IMR-90 (cell line): ENCODE data around the gene RARRES2. TPM values are rescaled to one million over a fixed set of nuclear protein-coding genes. Genes with fewer than 3 reads are reported as not detected.

Experiments used
- ATAC-seq: fragments of 200-7000 bp; cut with Tn5 transposase; 2 replicates; pipeline ENCODE4 v1.9.1; 2020; ENCODE audit warnings: low read depth, mild to moderate bottlenecking, moderate library complexity
- BruUV-seq: library from RNA; stranded (reverse); fragments of 400-500 nt; replicated peaks from 2 replicates; lab custom pipeline; 2021; lab: Mats Ljungman, UMichigan
- CTCF ChIA-PET: fragments of 300-600 bp; formaldehyde crosslinking; extraction: SDS; loops from one replicate; lab custom pipeline; 2021; ENCODE audit warnings: antibody characterized with exemption; lab: Yijun Ruan, JAX
- POLR2A ChIA-PET: fragments of 300-600 bp; sonication (Branson Sonifier 250); formaldehyde crosslinking; loops from one replicate; lab custom pipeline; 2022; ENCODE audit warnings: antibody characterized with exemption; ENCODE audit not compliant: unreplicated experiment; lab: Charles Lee
- DNase-seq: peaks from one replicate; pipeline ENCODE4 v3.0.0; 2013
- H2AFZ ChIP-seq: replicated peaks from 2 replicates; pipeline ENCODE3; 2013; ENCODE audit warnings: low read length, mild to moderate bottlenecking; ENCODE audit not compliant: poor library complexity
- H2AK5ac ChIP-seq: 2 replicates; pipeline ENCODE4 v1.6.1; 2013; ENCODE audit warnings: low read depth, low read length, inconsistent platforms
- H2AK9ac ChIP-seq: replicated peaks from 2 replicates; pipeline ENCODE3; 2013; ENCODE audit warnings: mild to moderate bottlenecking, low read depth, low read length, moderate library complexity; ENCODE audit not compliant: poor library complexity
- H2BK120ac ChIP-seq: 2 replicates; pipeline ENCODE4 v1.6.1; 2013; ENCODE audit warnings: low read depth, low read length, inconsistent platforms
- H2BK15ac ChIP-seq: 3 replicates; pipeline ENCODE4 v1.6.1; 2013; ENCODE audit warnings: low read depth, low read length, inconsistent platforms
- H2BK20ac ChIP-seq: 2 replicates; pipeline ENCODE4 v1.6.1; 2013; ENCODE audit warnings: low read depth, mild to moderate bottlenecking, inconsistent platforms, low read length, moderate library complexity
- H2BK5ac ChIP-seq: 2 replicates; pipeline ENCODE4 v1.6.1; 2013; ENCODE audit warnings: mild to moderate bottlenecking, low read depth, low read length, inconsistent platforms; ENCODE audit not compliant: poor library complexity, severe bottlenecking
- H3K14ac ChIP-seq: replicated peaks from 2 replicates; pipeline ENCODE4 v1.6.1; 2013; ENCODE audit warnings: low read depth, low read length, inconsistent platforms
- H3K18ac ChIP-seq: 2 replicates; pipeline ENCODE4 v1.6.1; 2013; ENCODE audit warnings: low read depth, low read length, control low read depth
- H3K23ac ChIP-seq: 2 replicates; pipeline ENCODE4 v1.6.1; 2013; ENCODE audit warnings: low read depth, low read length, inconsistent platforms
- H3K27ac ChIP-seq: 2 replicates; pipeline ENCODE4 v1.5.1; 2013; ENCODE audit warnings: mild to moderate bottlenecking, control low read depth, low read length; ENCODE audit not compliant: insufficient read depth
- H3K27me3 ChIP-seq: 2 replicates; pipeline ENCODE4 v1.6.1; 2013; ENCODE audit warnings: low read length; ENCODE audit not compliant: control insufficient read depth, insufficient read depth
- H3K36me3 ChIP-seq: 2 replicates; pipeline ENCODE4 v1.6.1; 2013; ENCODE audit warnings: low read length, mixed read lengths; ENCODE audit not compliant: control insufficient read depth, insufficient read depth
- H3K4ac ChIP-seq: 2 replicates; pipeline ENCODE4 v1.6.1; 2013; ENCODE audit warnings: low read depth, low read length, inconsistent platforms
- H3K4me1 ChIP-seq: 2 replicates; pipeline ENCODE4 v1.6.1; 2013; ENCODE audit warnings: low read length, mixed read lengths; ENCODE audit not compliant: control insufficient read depth, insufficient read depth
- H3K4me2 ChIP-seq: 2 replicates; pipeline ENCODE4 v1.6.1; 2013; ENCODE audit warnings: low read depth, mild to moderate bottlenecking, control low read depth, low read length, moderate library complexity
- H3K4me3 ChIP-seq: 2 replicates; pipeline ENCODE4 v1.5.1; 2013; ENCODE audit warnings: low read depth, mild to moderate bottlenecking, control low read depth, low read length, moderate library complexity; ENCODE audit not compliant: insufficient read depth
- H3K56ac ChIP-seq: 2 replicates; pipeline ENCODE4 v1.6.1; 2013; ENCODE audit warnings: low read length, inconsistent platforms; ENCODE audit not compliant: insufficient read depth; ENCODE audit errors: extremely low read depth
- H3K79me1 ChIP-seq, 2 experiments: 2 replicates each; pipeline ENCODE4 v1.6.1; 2013; ENCODE audit warnings: low read length in 2 of 2, inconsistent platforms in 1 of 2, low read depth in 1 of 2
- H3K9ac ChIP-seq: 2 replicates; pipeline ENCODE4 v1.6.1; 2013; ENCODE audit warnings: low read depth, low read length, control low read depth
- H3K9me1 ChIP-seq: 2 replicates; pipeline ENCODE4 v1.6.1; 2013; ENCODE audit warnings: low read length, inconsistent platforms; ENCODE audit not compliant: insufficient read depth
- H3K9me3 ChIP-seq: 2 replicates; pipeline ENCODE4 v1.6.1; 2013; ENCODE audit warnings: low read length; ENCODE audit not compliant: control insufficient read depth, insufficient read depth
- H4K20me1 ChIP-seq: 2 replicates; pipeline ENCODE4 v1.6.1; 2013; ENCODE audit warnings: low read length, inconsistent platforms; ENCODE audit not compliant: insufficient read depth
- H4K5ac ChIP-seq: 2 replicates; pipeline ENCODE4 v1.6.1; 2013; ENCODE audit warnings: mild to moderate bottlenecking, low read depth, low read length, control low read depth
- H4K8ac ChIP-seq, 2 experiments: 2 replicates each; pipeline ENCODE4 v1.6.1; 2013; ENCODE audit warnings: low read depth in 2 of 2, low read length in 2 of 2, control low read depth in 1 of 2, inconsistent platforms in 1 of 2
- H4K91ac ChIP-seq: 2 replicates; pipeline ENCODE4 v1.6.1; 2013; ENCODE audit warnings: low read depth, low read length, inconsistent platforms; ENCODE audit not compliant: insufficient read depth
- CEBPB ChIP-seq: IDR thresholded peaks from 2 replicates; pipeline ENCODE4 v1.6.1; 2012; ENCODE audit warnings: low read depth, low read length, improper control_type of control experiment
- FOS ChIP-seq: fragments of 150-350 bp; IDR thresholded peaks from 2 replicates; pipeline ENCODE4 v1.6.1; 2016; ENCODE audit warnings: low read depth, low read length
- MAFK ChIP-seq: IDR thresholded peaks from 2 replicates; pipeline ENCODE4 v1.6.1; 2012; ENCODE audit warnings: low read depth, low read length, improper control_type of control experiment
- MAZ ChIP-seq: IDR thresholded peaks from 2 replicates; pipeline ENCODE4 v1.6.1; 2012; ENCODE audit warnings: low read depth, mild to moderate bottlenecking, low read length, improper control_type of control experiment, moderate library complexity, borderline replicate concordance
- MXI1 ChIP-seq: IDR thresholded peaks from 2 replicates; pipeline ENCODE4 v1.6.1; 2012; ENCODE audit warnings: low read depth, mild to moderate bottlenecking, low read length, moderate library complexity, borderline replicate concordance
- NFE2L2 ChIP-seq: fragments of 150-350 bp; IDR thresholded peaks from 2 replicates; pipeline ENCODE4 v1.6.1; 2016; ENCODE audit warnings: low read depth, mild to moderate bottlenecking, low read length
- POLR2A ChIP-seq: IDR thresholded peaks from 2 replicates; pipeline ENCODE4 v1.6.1; 2012; ENCODE audit warnings: mild to moderate bottlenecking, low read depth, low read length
- RAD21 ChIP-seq: IDR thresholded peaks from 2 replicates; pipeline ENCODE4 v1.6.1; 2012; ENCODE audit warnings: low read length, improper control_type of control experiment
- RCOR1 ChIP-seq: IDR thresholded peaks from 2 replicates; pipeline ENCODE4 v1.6.1; 2012; ENCODE audit warnings: mild to moderate bottlenecking, low read length, improper control_type of control experiment; ENCODE audit not compliant: insufficient replicate concordance
- RFX5 ChIP-seq: IDR thresholded peaks from 2 replicates; pipeline ENCODE4 v1.8.0; 2012; ENCODE audit warnings: low read depth, mild to moderate bottlenecking, low read length, moderate library complexity
- SMC3 ChIP-seq: fragments of 150-350 bp; IDR thresholded peaks from 2 replicates; pipeline ENCODE4 v1.6.1; 2016; ENCODE audit warnings: low read depth, mild to moderate bottlenecking, antibody characterized with exemption, low read length, moderate library complexity
- WGBS, 2 experiments: methylation state at CpG; one replicate each; pipeline versions ENCODE4 v1.1.5 to v1.1.7; 2013; ENCODE audit warnings: missing lambda C conversion rate in 2 of 2; ENCODE audit not compliant: insufficient read length in 1 of 2; ENCODE audit errors: extremely low coverage in 2 of 2; 5-methylcytosine and 5-hydroxymethylcytosine counted together
- dilution Hi-C: fragments of 300-500 bp; cut with HindIII; formaldehyde crosslinking; loops from one replicate; pipeline ENCODE4 v1.14.3; 2018; ENCODE audit warnings: low sequenced_read_pairs; ENCODE audit not compliant: unreplicated experiment
- in situ Hi-C: fragments of 300-500 bp; cut with MboI; formaldehyde crosslinking; loops from 3 replicates; pipeline ENCODE4 v1.14.3; 2019; ENCODE audit warnings: low sequenced_read_pairs, inconsistent platforms, mixed read lengths
- intact Hi-C: fragments of 100-400 bp; cut with micrococcal nuclease; formaldehyde crosslinking; loops from 2 replicates; pipeline ENCODE4 v1.10.0; 2022
- polyA plus RNA-seq, 3 experiments: library from polyadenylated mRNA; depleted of rRNA; stranded (reverse); fragments of >200 nt; gene quantifications; 2 replicates each; pipeline ENCODE4 v1.2.3, GENCODE V29; 2012; ENCODE audit warnings: low replicate concordance in 1 of 3
- total RNA-seq: library from RNA; depleted of rRNA; stranded (reverse); fragments of >200 nt; gene quantifications from 2 replicates; pipeline ENCODE4 v1.2.3, GENCODE V29; 2012
- TF ChIP-seq, protein P1 (sequence below): fragments of 150-350 bp; IDR thresholded peaks from 2 replicates; pipeline ENCODE4 v1.6.1; 2016; ENCODE audit warnings: low read depth, mild to moderate bottlenecking, low read length, moderate library complexity, borderline replicate concordance
- TF ChIP-seq, protein P2 (sequence below): fragments of 150-350 bp; IDR thresholded peaks from 2 replicates; pipeline ENCODE4 v1.6.1; 2017; ENCODE audit warnings: mild to moderate bottlenecking, antibody characterized with exemption, low read length, low read depth
- TF ChIP-seq, protein P3 (sequence below): conservative IDR thresholded peaks from 2 replicates; pipeline ENCODE4 v1.5.1; 2012; ENCODE audit warnings: mild to moderate bottlenecking, low read depth, low read length, improper control_type of control experiment

The RARRES2 gene
- total and polyA plus RNA-seq, 2 of the 4 experiments (the other 2 are of a cell fraction) = 1.6 TPM; not detected in 1

DNA sequence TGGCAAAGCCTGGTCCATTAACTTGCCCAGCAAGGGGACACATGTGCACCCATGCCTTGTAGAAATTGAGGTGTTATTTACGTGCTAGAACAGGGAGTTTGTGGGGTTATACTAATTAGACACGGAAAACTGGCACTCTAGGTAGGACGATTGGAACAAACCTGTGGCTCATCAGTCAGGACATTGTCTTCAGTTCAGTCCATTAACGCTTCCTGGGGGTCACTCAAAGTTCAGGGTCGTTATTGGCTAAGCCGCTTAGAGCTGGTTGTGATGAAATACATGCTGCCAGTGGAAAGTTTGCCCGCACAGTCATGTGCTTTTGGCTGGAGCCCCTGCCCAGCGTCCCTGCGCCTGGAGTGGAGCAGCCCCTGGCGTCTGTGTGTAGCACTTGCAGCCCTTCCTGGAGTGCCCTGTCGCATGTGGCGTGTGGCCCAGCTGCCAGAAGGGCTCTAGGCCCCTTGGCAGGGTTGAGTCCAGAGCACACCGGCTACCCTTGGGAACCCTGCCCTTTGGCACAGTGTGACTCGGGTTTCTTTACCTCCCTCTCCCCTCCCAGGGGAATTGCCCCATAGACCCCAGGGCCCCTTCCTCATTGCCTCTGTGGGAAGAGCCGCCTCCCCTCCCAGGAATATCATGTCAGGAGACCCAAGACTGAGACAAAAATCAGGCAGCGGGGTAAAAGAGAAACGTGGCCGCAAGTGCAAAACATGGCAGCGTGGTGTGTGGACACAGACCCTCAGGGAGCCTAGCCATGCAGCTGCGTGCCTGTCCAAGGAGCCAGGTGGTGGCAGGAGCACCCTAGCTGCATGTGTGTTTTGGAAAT lies 47.5 kb upstream of the RARRES2 start:
- peak overlapping the region; percentile 78 for H2AFZ ChIP-seq

More for the DNA sequence above, 47.5 kb upstream of the RARRES2 start:
- no peaks in the 10 kb centered on the region for H4K20me1 ChIP-seq
- peak; percentile 71 for TF ChIP-seq CEBPB
- no peak for TF ChIP-seq NFE2L2
- TF ChIP-seq RAD21 = peak; percentile 69
- no peak for TF ChIP-seq MXI1
- TF ChIP-seq SMC3 = peak; percentile 55
- TF ChIP-seq, protein P1, sequence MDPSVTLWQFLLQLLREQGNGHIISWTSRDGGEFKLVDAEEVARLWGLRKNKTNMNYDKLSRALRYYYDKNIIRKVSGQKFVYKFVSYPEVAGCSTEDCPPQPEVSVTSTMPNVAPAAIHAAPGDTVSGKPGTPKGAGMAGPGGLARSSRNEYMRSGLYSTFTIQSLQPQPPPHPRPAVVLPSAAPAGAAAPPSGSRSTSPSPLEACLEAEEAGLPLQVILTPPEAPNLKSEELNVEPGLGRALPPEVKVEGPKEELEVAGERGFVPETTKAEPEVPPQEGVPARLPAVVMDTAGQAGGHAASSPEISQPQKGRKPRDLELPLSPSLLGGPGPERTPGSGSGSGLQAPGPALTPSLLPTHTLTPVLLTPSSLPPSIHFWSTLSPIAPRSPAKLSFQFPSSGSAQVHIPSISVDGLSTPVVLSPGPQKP = no peak
- TF ChIP-seq, protein P2, sequence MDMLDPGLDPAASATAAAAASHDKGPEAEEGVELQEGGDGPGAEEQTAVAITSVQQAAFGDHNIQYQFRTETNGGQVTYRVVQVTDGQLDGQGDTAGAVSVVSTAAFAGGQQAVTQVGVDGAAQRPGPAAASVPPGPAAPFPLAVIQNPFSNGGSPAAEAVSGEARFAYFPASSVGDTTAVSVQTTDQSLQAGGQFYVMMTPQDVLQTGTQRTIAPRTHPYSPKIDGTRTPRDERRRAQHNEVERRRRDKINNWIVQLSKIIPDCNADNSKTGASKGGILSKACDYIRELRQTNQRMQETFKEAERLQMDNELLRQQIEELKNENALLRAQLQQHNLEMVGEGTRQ = no peak
- TF ChIP-seq MAZ = peak; percentile 22; the same call in 1 of the 2 replicates
- TF ChIP-seq RCOR1 = no peak
- no peak for TF ChIP-seq RFX5
- no peak for TF ChIP-seq POLR2A
- no peak for TF ChIP-seq FOS
- TF ChIP-seq, protein P3, sequence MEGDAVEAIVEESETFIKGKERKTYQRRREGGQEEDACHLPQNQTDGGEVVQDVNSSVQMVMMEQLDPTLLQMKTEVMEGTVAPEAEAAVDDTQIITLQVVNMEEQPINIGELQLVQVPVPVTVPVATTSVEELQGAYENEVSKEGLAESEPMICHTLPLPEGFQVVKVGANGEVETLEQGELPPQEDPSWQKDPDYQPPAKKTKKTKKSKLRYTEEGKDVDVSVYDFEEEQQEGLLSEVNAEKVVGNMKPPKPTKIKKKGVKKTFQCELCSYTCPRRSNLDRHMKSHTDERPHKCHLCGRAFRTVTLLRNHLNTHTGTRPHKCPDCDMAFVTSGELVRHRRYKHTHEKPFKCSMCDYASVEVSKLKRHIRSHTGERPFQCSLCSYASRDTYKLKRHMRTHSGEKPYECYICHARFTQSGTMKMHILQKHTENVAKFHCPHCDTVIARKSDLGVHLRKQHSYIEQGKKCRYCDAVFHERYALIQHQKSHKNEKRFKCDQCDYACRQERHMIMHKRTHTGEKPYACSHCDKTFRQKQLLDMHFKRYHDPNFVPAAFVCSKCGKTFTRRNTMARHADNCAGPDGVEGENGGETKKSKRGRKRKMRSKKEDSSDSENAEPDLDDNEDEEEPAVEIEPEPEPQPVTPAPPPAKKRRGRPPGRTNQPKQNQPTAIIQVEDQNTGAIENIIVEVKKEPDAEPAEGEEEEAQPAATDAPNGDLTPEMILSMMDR = peak; percentile 61
- TF ChIP-seq MAFK = no peak
- H3K36me3 ChIP-seq = peaks cover 6% of the 10 kb centered on the region
- H3K27me3 ChIP-seq = no peaks in the 10 kb centered on the region
- no peak overlapping the region; the same call in 1 of the 2 replicates for H2BK120ac ChIP-seq
- H4K5ac ChIP-seq = no peak overlapping the region
- ChIA-PET CTCF (interaction anchor here (0.7 kb wide), 1 partner anchor 509 kb away, joined by 3 read pairs; no protein-coding TSS in a partner anchor), POLR2A (interaction anchor here (0.5 kb wide), 1 partner anchor 18 kb away, joined by 3 read pairs; no protein-coding TSS in a partner anchor)
- H2BK5ac ChIP-seq = no peak overlapping the region
- DNase-seq = peak; percentile 65
- no peak overlapping the region for H3K4me2 ChIP-seq
- no peak overlapping the region for H3K9ac ChIP-seq
- no peak overlapping the region for H2BK20ac ChIP-seq
- H3K27ac ChIP-seq = no peak overlapping the region; the same call in 1 of the 2 replicates
- no peaks in the 10 kb centered on the region for H3K9me3 ChIP-seq
- in situ Hi-C loops (no loop called here), dilution Hi-C loops (no loop called here), intact Hi-C loops (no loop called here)
- H3K56ac ChIP-seq = no peak overlapping the region
- BruUV-seq = no TSS peak
- H3K14ac ChIP-seq = no peak overlapping the region
- H4K91ac ChIP-seq = no peak overlapping the region
- H3K4ac ChIP-seq = 0 out of 2 replicates have a peak overlapping the region, but pooled peaks have one; percentile 26
- H3K18ac ChIP-seq = no peak overlapping the region
- ATAC-seq = peak; percentile 83
- 59% methylated on average over 12 of the region's 20 CpGs; no CpG with 5 or more reads in 1 of the 2 experiments for WGBS, 2 experiments
- peaks cover 9% of the 10 kb centered on the region; the same call in 1 of the 2 replicates for H3K4me1 ChIP-seq
- no peak overlapping the region for H3K4me3 ChIP-seq
- no peak overlapping the region for H2BK15ac ChIP-seq
- no peak overlapping the region for H4K8ac ChIP-seq
- H3K79me1 ChIP-seq = peaks cover 8 to 27% of the 10 kb centered on the region in 2 experiments
- no peaks in the 10 kb centered on the region for H3K9me1 ChIP-seq
- H3K23ac ChIP-seq = no peak overlapping the region
- peak overlapping the region; percentile 28; the same call in 1 of the 2 replicates for H2AK5ac ChIP-seq
- H2AK9ac ChIP-seq = peak overlapping the region; percentile 81
